Panc1 (cell line): ENCODE data around the gene NPAS3. TPM values are rescaled to one million over a fixed set of nuclear protein-coding genes. Genes with fewer than 3 reads are reported as not detected.

Experiments
- ATAC-seq: fragments of 200-7000 bp; cut with Tn5 transposase; 2 replicates; pipeline ENCODE4 v1.9.1; 2020; ENCODE audit warnings: mild to moderate bottlenecking, moderate library complexity
- BruUV-seq: library from RNA; stranded (reverse); fragments of 400-500 nt; replicated peaks from 2 replicates; lab custom pipeline; 2021; lab: Mats Ljungman, UMichigan
- CTCF ChIA-PET: fragments of 300-600 bp; sonication (Branson Sonifier 250); formaldehyde crosslinking; loops from one replicate; lab custom pipeline; 2022; ENCODE audit warnings: antibody characterized with exemption; lab: Charles Lee
- POLR2A ChIA-PET: fragments of 300-600 bp; sonication (Branson Sonifier 250); formaldehyde crosslinking; loops from one replicate; lab custom pipeline; 2022; ENCODE audit warnings: antibody characterized with exemption; lab: Charles Lee
- DNase-seq: peaks from one replicate; pipeline ENCODE4 v3.0.0-alpha.2; 2010; ENCODE audit warnings: low read depth, low spot score
- H3K27ac ChIP-seq: 2 replicates; pipeline ENCODE4 v1.5.1; 2011; ENCODE audit warnings: mild to moderate bottlenecking, low read length, inconsistent platforms
- H3K27me3 ChIP-seq: fragments of 200-500 bp; sonication (Bioruptor generic); 2 replicates; pipeline ENCODE4 v1.6.0; 2014; ENCODE audit warnings: low read length, inconsistent platforms; ENCODE audit not compliant: control insufficient read depth, insufficient read depth
- H3K36me3 ChIP-seq: fragments of 200-500 bp; sonication (Bioruptor generic); 2 replicates; pipeline ENCODE4 v1.5.1; 2014; ENCODE audit warnings: inconsistent platforms, mild to moderate bottlenecking, low read length, moderate library complexity; ENCODE audit not compliant: control insufficient read depth, insufficient read depth
- H3K4me1 ChIP-seq: 2 replicates; pipeline ENCODE4 v1.5.1; 2011; ENCODE audit warnings: inconsistent platforms, mild to moderate bottlenecking, low read length, moderate library complexity; ENCODE audit not compliant: control insufficient read depth, insufficient read depth
- H3K4me3 ChIP-seq, 2 experiments: 2 replicates each; pipeline ENCODE4 v1.5.1; 2011 to 2012; ENCODE audit warnings: low read depth in 2 of 2, low read length in 2 of 2, mild to moderate bottlenecking in 2 of 2, inconsistent platforms in 1 of 2, moderate library complexity in 1 of 2
- H3K9me3 ChIP-seq: fragments of 200-500 bp; sonication (Bioruptor generic); 2 replicates; pipeline ENCODE4 v1.5.1; 2014; ENCODE audit warnings: low read depth, mild to moderate bottlenecking, inconsistent platforms, low read length, moderate library complexity; ENCODE audit not compliant: control insufficient read depth, insufficient read depth
- POLR2AphosphoS5 ChIP-seq: IDR thresholded peaks from 2 replicates; pipeline ENCODE4 v1.6.1; 2012; ENCODE audit warnings: mild to moderate bottlenecking, low read depth, low read length, moderate library complexity
- REST ChIP-seq, 2 experiments: IDR thresholded peaks; 2 replicates each; pipeline ENCODE4 v1.6.1; 2011 to 2012; ENCODE audit warnings: low read depth in 2 of 2, control low read depth in 1 of 2, low read length in 1 of 2, mild to moderate bottlenecking in 1 of 2, moderate library complexity in 1 of 2; ENCODE audit not compliant: insufficient read depth in 1 of 2
- SIN3A ChIP-seq: IDR thresholded peaks from 2 replicates; pipeline ENCODE4 v1.6.1; 2012; ENCODE audit warnings: low read depth, mild to moderate bottlenecking, low read length, moderate library complexity, borderline replicate concordance; ENCODE audit not compliant: insufficient read depth
- TCF7L2 ChIP-seq: IDR thresholded peaks from 2 replicates; pipeline ENCODE4 v1.6.1; 2011; ENCODE audit warnings: mild to moderate bottlenecking, low read depth, low read length, inconsistent platforms
- in situ Hi-C: cut with HindIII; loops from 2 replicates; pipeline ENCODE4 v1.10.0; 2016; ENCODE audit warnings: low sequenced_read_pairs, low pct_unique_long_range_greater_than_20kb
- intact Hi-C: fragments of 100-400 bp; cut with micrococcal nuclease; formaldehyde crosslinking; loops from one replicate; pipeline ENCODE4 v1.10.0; 2022; ENCODE audit not compliant: unreplicated experiment
- total RNA-seq: library from RNA; stranded (reverse); gene quantifications from one replicate; pipeline ENCODE4 v1.2.1, GENCODE V29; 2021; ENCODE audit not compliant: unreplicated experiment
- TF ChIP-seq, protein P1 (sequence below): fragments of 450-650 bp; IDR thresholded peaks from 2 replicates; pipeline ENCODE4 v1.5.1; 2017; ENCODE audit warnings: mild to moderate bottlenecking

NPAS3 gene
- total RNA-seq, 1 experiment from 2014 or later, result 0.23 TPM

DNA sequence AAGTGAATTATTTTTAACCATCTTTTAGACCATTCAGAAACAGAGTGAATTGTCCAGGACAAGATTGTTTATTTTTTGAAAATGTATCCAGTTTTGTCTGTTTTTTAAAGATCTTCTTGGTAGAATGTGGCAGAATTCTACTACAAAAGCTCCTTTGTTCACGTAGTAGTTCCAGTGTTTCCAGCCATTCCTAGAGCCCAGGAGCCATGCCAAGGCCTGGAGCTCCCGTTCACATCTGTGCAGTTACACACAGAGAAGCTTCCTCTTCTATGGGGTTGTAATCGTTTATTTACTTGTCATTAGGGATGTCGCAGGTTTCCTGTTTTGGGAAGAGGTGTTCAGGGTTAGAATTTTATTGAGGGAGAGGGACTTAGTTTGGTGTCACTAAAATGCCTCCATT lies 409.8 kb downstream of the NPAS3 start:
- DNase-seq, result no peak
- Histone ChIP-seq H3K4me3 (no peak overlapping the region), H3K9me3 (no peaks in the 10 kb centered on the region), H3K4me1 (no peaks in the 10 kb centered on the region), H3K27me3 (no peaks in the 10 kb centered on the region), H3K36me3 (no peaks in the 10 kb centered on the region), H3K27ac (no peak overlapping the region)
- TF ChIP-seq TCF7L2 (no peak), SIN3A (no peak), REST (IDR thresholded peaks at IDR 0.05; ENCODE audit: insufficient read depth in 1 of 2, low read depth in 2 of 2, low read length in 1 of 2) (no peak), POLR2AphosphoS5 (no peak)
- TF ChIP-seq, protein P1, sequence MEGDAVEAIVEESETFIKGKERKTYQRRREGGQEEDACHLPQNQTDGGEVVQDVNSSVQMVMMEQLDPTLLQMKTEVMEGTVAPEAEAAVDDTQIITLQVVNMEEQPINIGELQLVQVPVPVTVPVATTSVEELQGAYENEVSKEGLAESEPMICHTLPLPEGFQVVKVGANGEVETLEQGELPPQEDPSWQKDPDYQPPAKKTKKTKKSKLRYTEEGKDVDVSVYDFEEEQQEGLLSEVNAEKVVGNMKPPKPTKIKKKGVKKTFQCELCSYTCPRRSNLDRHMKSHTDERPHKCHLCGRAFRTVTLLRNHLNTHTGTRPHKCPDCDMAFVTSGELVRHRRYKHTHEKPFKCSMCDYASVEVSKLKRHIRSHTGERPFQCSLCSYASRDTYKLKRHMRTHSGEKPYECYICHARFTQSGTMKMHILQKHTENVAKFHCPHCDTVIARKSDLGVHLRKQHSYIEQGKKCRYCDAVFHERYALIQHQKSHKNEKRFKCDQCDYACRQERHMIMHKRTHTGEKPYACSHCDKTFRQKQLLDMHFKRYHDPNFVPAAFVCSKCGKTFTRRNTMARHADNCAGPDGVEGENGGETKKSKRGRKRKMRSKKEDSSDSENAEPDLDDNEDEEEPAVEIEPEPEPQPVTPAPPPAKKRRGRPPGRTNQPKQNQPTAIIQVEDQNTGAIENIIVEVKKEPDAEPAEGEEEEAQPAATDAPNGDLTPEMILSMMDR, result no peak
- no peak for ATAC-seq
- intact Hi-C loops, result loop anchor here (10.0 kb wide), 1 partner anchor 544 kb away; no protein-coding TSS in a partner anchor
- POLR2A ChIA-PET, result no interaction called here
- BruUV-seq, result no TSS peak
- in situ Hi-C loops, result no loop called here
- CTCF ChIA-PET, result no interaction called here

DNA sequence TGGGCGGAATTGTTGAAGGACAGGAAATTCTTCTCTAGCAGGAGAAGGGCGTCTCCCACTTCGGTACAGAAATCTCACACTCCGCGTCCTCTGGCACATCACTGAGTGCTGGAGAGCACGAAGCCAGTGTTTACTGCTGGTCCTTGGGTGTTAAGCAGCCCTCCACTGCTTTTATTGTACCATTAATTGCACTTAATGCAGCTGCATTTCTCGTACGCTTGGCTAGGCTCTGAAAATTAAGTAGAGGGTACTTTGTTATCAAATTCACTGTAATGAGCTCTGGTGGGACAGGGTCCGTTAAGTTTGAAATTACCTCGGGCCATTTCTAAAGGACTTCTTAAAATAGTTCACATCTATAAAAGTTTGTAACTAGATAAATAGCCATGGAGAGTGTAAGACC lies 411.2 kb downstream of the NPAS3 start:
- POLR2A ChIA-PET, result no interaction called here
- in situ Hi-C loops, result no loop called here
- Histone ChIP-seq H3K4me1 (no peaks in the 10 kb centered on the region), H3K4me3 (no peak overlapping the region), H3K36me3 (no peaks in the 10 kb centered on the region), H3K9me3 (no peaks in the 10 kb centered on the region), H3K27me3 (no peaks in the 10 kb centered on the region), H3K27ac (no peak overlapping the region)
- ATAC-seq (no peak), DNase-seq (no peak)
- CTCF ChIA-PET, result no interaction called here
- no TSS peak for BruUV-seq
- intact Hi-C loops, result loop anchor here (10.0 kb wide), 1 partner anchor 545 kb away; no protein-coding TSS in a partner anchor
- TF ChIP-seq SIN3A, result no peak
- TF ChIP-seq TCF7L2, result no peak
- TF ChIP-seq, protein P1, result no peak
- no peak for TF ChIP-seq REST (IDR thresholded peaks at IDR 0.05; ENCODE audit: insufficient read depth in 1 of 2, low read depth in 2 of 2, low read length in 1 of 2)
- no peak for TF ChIP-seq POLR2AphosphoS5
